ENCODE data around the gene ACCS.

Gene ACCS

GRCh38 chr11:44018127-44018521, 47.9 kb upstream of the ACCS start:
- peaks cover 12% of the 10 kb centered on the region for H3K27me3 ChIP-seq (ENCODE audit: control insufficient read depth, low read length)
- H3K4me3 ChIP-seq (ENCODE audit: low read length), result no peak overlapping the region
- H3K79me2 ChIP-seq (ENCODE audit: control insufficient read depth, low read length), result no peaks in the 10 kb centered on the region
- no peaks in the 10 kb centered on the region for H3F3A ChIP-seq (ENCODE audit: control insufficient read depth, insufficient read depth)
- H3K9me3 ChIP-seq (ENCODE audit: control insufficient read depth, insufficient read depth, low read length), result no peaks in the 10 kb centered on the region
- H4K20me1 ChIP-seq (ENCODE audit: control insufficient read depth, insufficient read depth, low read depth, low read length), result no peaks in the 10 kb centered on the region
- H3K36me3 ChIP-seq (ENCODE audit: control insufficient read depth, low read length), result no peaks in the 10 kb centered on the region
- H3K27ac ChIP-seq (ENCODE audit: low read depth, low read length), result no peak overlapping the region
- no peak overlapping the region for H3K4me2 ChIP-seq (ENCODE audit: low read length)
- no peaks in the 10 kb centered on the region for H3K4me1 ChIP-seq (ENCODE audit: control insufficient read depth, low read length)
- H3K9me2 ChIP-seq (replicated peaks; ENCODE audit: control insufficient read depth, low read length), result no peaks in the 10 kb centered on the region
- TF ChIP-seq EZH2phosphoT487 (IDR thresholded peaks at IDR 0.05; ENCODE audit: borderline replicate concordance, low read length) (no peak), CTCF (IDR thresholded peaks at IDR 0.05; ENCODE audit: low read depth, low read length, poor library complexity, severe bottlenecking) (no peak)

DNA sequence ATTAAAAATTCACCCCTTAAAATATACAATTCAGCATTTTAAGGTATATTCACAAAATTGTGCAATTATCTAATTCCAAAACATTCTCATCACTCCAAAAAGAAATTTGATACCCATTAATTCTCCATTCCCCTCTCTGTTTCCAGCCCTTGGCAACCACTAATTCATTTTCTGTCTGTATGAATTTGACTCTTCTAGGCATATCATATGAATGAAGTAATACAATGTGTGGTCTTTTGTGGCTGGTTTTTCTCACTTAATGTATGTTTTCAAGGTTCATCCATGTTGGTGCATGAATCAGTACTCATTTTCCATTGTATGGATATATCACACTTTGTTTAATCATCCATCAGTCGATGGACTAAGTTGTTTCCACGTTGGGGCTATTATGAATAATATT, 47.2 kb upstream of the ACCS start:
- TF ChIP-seq EZH2phosphoT487 (IDR thresholded peaks at IDR 0.05; ENCODE audit: borderline replicate concordance, low read length) (no peak), CTCF (IDR thresholded peaks at IDR 0.05; ENCODE audit: low read depth, low read length, poor library complexity, severe bottlenecking) (no peak)
- Histone ChIP-seq H3K9me2 (replicated peaks; ENCODE audit: control insufficient read depth, low read length) (no peaks in the 10 kb centered on the region), H3K36me3 (ENCODE audit: control insufficient read depth, low read length) (no peaks in the 10 kb centered on the region), H3F3A (ENCODE audit: control insufficient read depth, insufficient read depth) (no peaks in the 10 kb centered on the region), H3K4me3 (ENCODE audit: low read length) (no peak overlapping the region), H3K79me2 (ENCODE audit: control insufficient read depth, low read length) (no peaks in the 10 kb centered on the region), H3K9me3 (ENCODE audit: control insufficient read depth, insufficient read depth, low read length) (no peaks in the 10 kb centered on the region), H4K20me1 (ENCODE audit: control insufficient read depth, insufficient read depth, low read depth, low read length) (no peaks in the 10 kb centered on the region), H3K4me1 (ENCODE audit: control insufficient read depth, low read length) (no peaks in the 10 kb centered on the region), H3K4me2 (ENCODE audit: low read length) (no peak overlapping the region), H3K27me3 (ENCODE audit: control insufficient read depth, low read length) (peaks cover 12% of the 10 kb centered on the region), H3K27ac (ENCODE audit: low read depth, low read length) (no peak overlapping the region)

DNA sequence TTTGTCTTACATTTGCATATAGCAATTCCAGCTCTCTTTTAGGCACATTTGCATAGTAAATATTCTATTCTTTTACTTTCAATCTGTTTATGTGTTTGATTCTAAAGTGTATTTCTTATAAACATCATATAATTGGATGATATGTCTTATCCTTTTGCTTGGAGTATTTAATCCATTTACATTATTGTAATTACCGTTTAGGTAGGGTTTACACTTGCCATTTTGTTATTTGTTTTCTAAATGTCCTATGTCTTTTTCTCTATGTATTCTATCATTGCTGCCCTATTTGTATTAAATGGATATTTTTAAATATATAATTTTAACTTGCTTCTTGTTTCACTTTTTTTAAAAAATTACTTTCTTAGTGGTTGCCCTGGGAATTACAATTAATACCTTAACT, 41.1 kb upstream of the ACCS start:
- Histone ChIP-seq H3K9me2 (replicated peaks; ENCODE audit: control insufficient read depth, low read length) (no peaks in the 10 kb centered on the region), H3K79me2 (ENCODE audit: control insufficient read depth, low read length) (no peaks in the 10 kb centered on the region), H3F3A (ENCODE audit: control insufficient read depth, insufficient read depth) (no peaks in the 10 kb centered on the region), H3K4me3 (ENCODE audit: low read length) (no peak overlapping the region), H3K27me3 (ENCODE audit: control insufficient read depth, low read length) (peaks cover 3% of the 10 kb centered on the region), H3K4me1 (ENCODE audit: control insufficient read depth, low read length) (no peaks in the 10 kb centered on the region), H4K20me1 (ENCODE audit: control insufficient read depth, insufficient read depth, low read depth, low read length) (no peaks in the 10 kb centered on the region), H3K36me3 (ENCODE audit: control insufficient read depth, low read length) (no peaks in the 10 kb centered on the region), H3K9me3 (ENCODE audit: control insufficient read depth, insufficient read depth, low read length) (no peaks in the 10 kb centered on the region; the same call in none of the 2 replicates), H3K4me2 (ENCODE audit: low read length) (no peak overlapping the region), H3K27ac (ENCODE audit: low read depth, low read length) (no peak overlapping the region)
- TF ChIP-seq CTCF (IDR thresholded peaks at IDR 0.05; ENCODE audit: low read depth, low read length, poor library complexity, severe bottlenecking) (no peak), EZH2phosphoT487 (IDR thresholded peaks at IDR 0.05; ENCODE audit: borderline replicate concordance, low read length) (no peak)

GRCh38 chr11:44025727-44026126, 40.3 kb upstream of the ACCS start:
- Histone ChIP-seq H3K4me2 (ENCODE audit: low read length) (no peak overlapping the region), H3K4me1 (ENCODE audit: control insufficient read depth, low read length) (no peaks in the 10 kb centered on the region), H3K27me3 (ENCODE audit: control insufficient read depth, low read length) (peaks cover 3% of the 10 kb centered on the region; the same call in 1 of the 2 replicates), H3K4me3 (ENCODE audit: low read length) (no peak overlapping the region), H3K9me3 (ENCODE audit: control insufficient read depth, insufficient read depth, low read length) (no peaks in the 10 kb centered on the region; the same call in none of the 2 replicates), H3K27ac (ENCODE audit: low read depth, low read length) (no peak overlapping the region), H3K79me2 (ENCODE audit: control insufficient read depth, low read length) (no peaks in the 10 kb centered on the region), H3K36me3 (ENCODE audit: control insufficient read depth, low read length) (no peaks in the 10 kb centered on the region), H3K9me2 (replicated peaks; ENCODE audit: control insufficient read depth, low read length) (no peaks in the 10 kb centered on the region), H4K20me1 (ENCODE audit: control insufficient read depth, insufficient read depth, low read depth, low read length) (no peaks in the 10 kb centered on the region), H3F3A (ENCODE audit: control insufficient read depth, insufficient read depth) (no peaks in the 10 kb centered on the region)
- no peak for TF ChIP-seq CTCF (IDR thresholded peaks at IDR 0.05; ENCODE audit: low read depth, low read length, poor library complexity, severe bottlenecking)
